ENCODE results near the gene FRMPD2.

GRCh38 chr10:48279081-48279751 lies 4.7 kb upstream of the FRMPD2 start:
- no peak for TF ChIP-seq CTCF (IDR thresholded peaks at IDR 0.05)
- TF ChIP-seq USF2 (CRISPR knock-in tag; IDR thresholded peaks at IDR 0.05), result no peak
- no peak for TF ChIP-seq E2F1 (CRISPR knock-in tag; IDR thresholded peaks at IDR 0.05)
- no peak for TF ChIP-seq MAX (CRISPR knock-in tag; IDR thresholded peaks at IDR 0.05)
- no peak for TF ChIP-seq MYBL2 (CRISPR knock-in tag; IDR thresholded peaks at IDR 0.05)
- TF ChIP-seq GRHL2 (CRISPR knock-in tag; IDR thresholded peaks at IDR 0.05; ENCODE audit: insufficient replicate concordance, severe bottlenecking), result no peak
- no peak for TF ChIP-seq CREB1 (CRISPR knock-in tag; IDR thresholded peaks at IDR 0.05)

Data from WTC11 (cell line).